ENCODE results near the gene CUL4B.
"Not testable (repeated sequence)": the region's sequence is repeated elsewhere in the genome, so short reads cannot be mapped to it uniquely, and the experiment has no call there.

Gene CUL4B

GRCh38 chrX:120534413-120535205 is 26.2 kb downstream of the CUL4B start:
- DNase-seq (ENCODE audit: low read depth in 1 of 2, low spot score in 1 of 2): no peak

- DNase-seq (ENCODE audit: low read depth in 1 of 2, low spot score in 1 of 2): no peak
Observed at GRCh38 chrX:120522820-120523219, 37.9 kb downstream of the CUL4B start.

GRCh38 chrX:120517936-120518335 is 42.8 kb downstream of the CUL4B start:
- no peak for DNase-seq (ENCODE audit: low read depth in 1 of 2, low spot score in 1 of 2)

GRCh38 chrX:120514236-120514635 is 46.5 kb downstream of the CUL4B start:
- no peak for DNase-seq (ENCODE audit: low read depth in 1 of 2, low spot score in 1 of 2)

- no peak for DNase-seq (ENCODE audit: low read depth in 1 of 2, low spot score in 1 of 2)
Observed at GRCh38 chrX:120512627-120513026, 48.1 kb downstream of the CUL4B start.

- DNase-seq (ENCODE audit: low read depth in 1 of 2, low spot score in 1 of 2): no peak
Observed at GRCh38 chrX:120512222-120512621, 48.5 kb downstream of the CUL4B start.

GRCh38 chrX:120504569-120504968 is 56.2 kb downstream of the CUL4B start:
- no peak for DNase-seq (ENCODE audit: low read depth in 1 of 2, low spot score in 1 of 2)

GRCh38 chrX:120499301-120500072 is 61.3 kb downstream of the CUL4B start:
- DNase-seq (ENCODE audit: low read depth in 1 of 2, low spot score in 1 of 2): no peak

- not testable (repeated sequence) for DNase-seq (ENCODE audit: low read depth in 1 of 2, low spot score in 1 of 2)
Observed at GRCh38 chrX:120490119-120490518, 70.6 kb downstream of the CUL4B start.

GRCh38 chrX:120486786-120487185 is 74.0 kb downstream of the CUL4B start:
- no peak for DNase-seq (ENCODE audit: low read depth in 1 of 2, low spot score in 1 of 2)

GRCh38 chrX:120485638-120486520 is 74.9 kb downstream of the CUL4B start:
- peak; percentile 24 to 39 for DNase-seq (ENCODE audit: low read depth in 1 of 2, low spot score in 1 of 2)

GRCh38 chrX:120485315-120485637 is 75.5 kb downstream of the CUL4B start:
- no peak for DNase-seq (ENCODE audit: low read depth in 1 of 2, low spot score in 1 of 2)

GRCh38 chrX:120477453-120477852 is 83.3 kb downstream of the CUL4B start:
- no peak for DNase-seq (ENCODE audit: low read depth in 1 of 2, low spot score in 1 of 2)

GRCh38 chrX:120476714-120477113 is 84.0 kb downstream of the CUL4B start:
- no peak for DNase-seq (ENCODE audit: low read depth in 1 of 2, low spot score in 1 of 2)

- DNase-seq (ENCODE audit: low read depth in 1 of 2, low spot score in 1 of 2): not testable (repeated sequence)
Observed at GRCh38 chrX:120475447-120475846, 85.3 kb downstream of the CUL4B start.
